Breast epithelium (tissue), 3 donors: ENCODE measurements around the gene TIGD4.

ENCODE experiments used
- POLR2A ChIP-seq: fragments of 450-650 bp; IDR thresholded peaks from one replicate; pipeline ENCODE4 v1.6.1; 2016; ENCODE audit warnings: antibody characterized with exemption, mild to moderate bottlenecking, moderate library complexity
- POLR2AphosphoS5 ChIP-seq, 3 donors: sonication (generic); formaldehyde crosslinking; IDR thresholded peaks; one replicate each; pipeline ENCODE4 v1.6.1; 2017; ENCODE audit warnings: antibody characterized with exemption in 3 of 3
- TF ChIP-seq, protein P1 (sequence below), 3 donors: fragments of 450-650 bp; IDR thresholded peaks; one replicate each; pipeline ENCODE4 v1.5.1; 2016 to 2017; ENCODE audit warnings: antibody characterized with exemption in 3 of 3, mild to moderate bottlenecking in 3 of 3, moderate library complexity in 3 of 3

DNA sequence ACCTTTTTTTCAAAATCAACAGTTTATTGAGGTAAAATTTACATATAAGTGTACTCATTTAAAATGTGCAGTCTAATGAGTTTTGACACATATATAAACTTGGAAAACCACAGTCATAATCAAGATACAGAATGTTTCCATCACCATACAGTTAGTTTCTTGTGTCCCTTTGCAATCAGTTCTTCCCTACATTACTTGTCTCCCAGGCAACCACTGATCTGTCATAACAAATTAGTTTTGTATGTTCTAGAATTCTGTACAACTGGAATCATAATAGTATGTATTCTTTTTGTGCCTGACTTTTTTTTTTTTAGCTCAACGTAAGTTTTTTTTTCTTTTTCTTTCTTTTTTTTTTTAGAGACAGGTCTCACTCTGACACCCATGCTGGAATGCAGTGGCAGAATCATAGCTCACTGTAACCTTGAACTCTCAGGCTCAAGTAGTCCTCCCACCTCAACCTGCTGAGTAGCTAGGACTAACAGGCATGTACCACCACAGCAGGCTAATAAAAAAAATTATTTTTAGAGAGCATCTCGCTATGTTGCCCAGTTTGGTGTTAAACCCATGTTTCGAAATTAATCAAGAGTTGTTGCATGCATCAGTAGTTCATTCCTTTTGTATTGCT lies 27.1 kb upstream of the TIGD4 start:
- TF ChIP-seq, protein P1, sequence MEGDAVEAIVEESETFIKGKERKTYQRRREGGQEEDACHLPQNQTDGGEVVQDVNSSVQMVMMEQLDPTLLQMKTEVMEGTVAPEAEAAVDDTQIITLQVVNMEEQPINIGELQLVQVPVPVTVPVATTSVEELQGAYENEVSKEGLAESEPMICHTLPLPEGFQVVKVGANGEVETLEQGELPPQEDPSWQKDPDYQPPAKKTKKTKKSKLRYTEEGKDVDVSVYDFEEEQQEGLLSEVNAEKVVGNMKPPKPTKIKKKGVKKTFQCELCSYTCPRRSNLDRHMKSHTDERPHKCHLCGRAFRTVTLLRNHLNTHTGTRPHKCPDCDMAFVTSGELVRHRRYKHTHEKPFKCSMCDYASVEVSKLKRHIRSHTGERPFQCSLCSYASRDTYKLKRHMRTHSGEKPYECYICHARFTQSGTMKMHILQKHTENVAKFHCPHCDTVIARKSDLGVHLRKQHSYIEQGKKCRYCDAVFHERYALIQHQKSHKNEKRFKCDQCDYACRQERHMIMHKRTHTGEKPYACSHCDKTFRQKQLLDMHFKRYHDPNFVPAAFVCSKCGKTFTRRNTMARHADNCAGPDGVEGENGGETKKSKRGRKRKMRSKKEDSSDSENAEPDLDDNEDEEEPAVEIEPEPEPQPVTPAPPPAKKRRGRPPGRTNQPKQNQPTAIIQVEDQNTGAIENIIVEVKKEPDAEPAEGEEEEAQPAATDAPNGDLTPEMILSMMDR (IDR thresholded peaks at IDR 0.05): no peak
- TF ChIP-seq POLR2A (no peak), POLR2AphosphoS5 (IDR thresholded peaks at IDR 0.05) (no peak)
